ENCODE measurements around the gene PDCD5.
"Not testable (repeated sequence)": the region's sequence is repeated elsewhere in the genome, so short reads cannot be mapped to it uniquely, and the experiment has no call there.

Gene PDCD5, protein sequence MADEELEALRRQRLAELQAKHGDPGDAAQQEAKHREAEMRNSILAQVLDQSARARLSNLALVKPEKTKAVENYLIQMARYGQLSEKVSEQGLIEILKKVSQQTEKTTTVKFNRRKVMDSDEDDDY

GRCh38 chr19:32580901-32581704, at the start of gene PDCD5:
PDCD5 (plus strand) TSS chr19:32581190; CDS start chr19:32581262, 72 bp downstream.
- DNase-seq, result peak; percentile 100

DNA sequence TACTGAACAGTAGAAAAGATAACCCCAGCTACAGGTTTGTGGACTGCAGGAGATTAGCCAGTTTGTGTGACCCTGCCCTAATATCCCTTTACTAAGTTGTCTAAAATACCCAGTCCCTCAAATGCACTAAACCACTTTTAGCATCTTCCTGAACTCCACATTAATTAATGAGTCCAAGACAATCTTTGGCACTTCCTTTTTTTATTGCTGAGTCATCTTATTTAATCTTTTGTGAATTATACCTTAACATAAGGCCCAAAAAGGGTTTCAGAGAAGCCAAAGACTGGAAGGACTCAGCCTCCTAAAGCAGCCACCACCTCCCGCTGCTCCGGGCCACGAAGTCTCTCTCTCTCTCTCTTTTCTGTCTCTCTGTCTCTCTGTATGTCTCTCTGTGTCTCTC, 48.8 kb upstream of the PDCD5 start:
- no peak for DNase-seq

- peak; percentile 66 for DNase-seq
Measured at GRCh38 chr19:32537580-32537979, 43.4 kb upstream of the PDCD5 start.

DNA sequence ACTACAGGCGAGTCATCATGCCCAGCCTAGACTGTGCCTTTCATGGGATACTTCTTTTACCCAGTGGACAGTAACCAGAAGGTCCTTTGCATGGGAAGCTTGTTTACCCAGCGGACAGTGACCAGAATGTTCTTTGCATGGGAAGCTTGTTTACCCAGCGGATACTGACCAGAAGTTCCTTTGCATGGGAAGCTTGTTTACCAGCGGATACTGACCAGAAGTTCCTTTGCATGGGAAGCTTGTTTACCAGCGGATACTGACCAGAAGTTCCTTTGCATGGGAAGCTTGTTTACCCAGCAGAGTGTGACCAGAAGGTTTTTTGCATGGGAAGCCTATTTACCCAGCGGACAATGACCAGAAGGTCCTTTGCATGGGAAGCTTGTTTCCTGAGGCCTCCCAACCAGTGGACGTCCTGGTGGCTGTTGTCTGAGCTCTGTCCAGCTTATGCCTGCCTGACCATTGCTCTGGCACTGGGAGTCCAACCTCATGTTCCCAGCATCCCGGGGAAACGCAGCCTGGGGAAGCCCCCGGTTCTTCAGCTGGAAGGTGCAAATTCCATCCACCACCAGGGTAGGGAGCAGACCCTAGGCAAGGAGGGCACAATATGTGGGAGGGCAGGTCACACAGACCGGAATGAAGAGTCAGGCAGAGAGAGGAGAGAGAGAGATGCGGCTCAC, 41.6 kb upstream of the PDCD5 start:
- DNase-seq, result no peak

DNA sequence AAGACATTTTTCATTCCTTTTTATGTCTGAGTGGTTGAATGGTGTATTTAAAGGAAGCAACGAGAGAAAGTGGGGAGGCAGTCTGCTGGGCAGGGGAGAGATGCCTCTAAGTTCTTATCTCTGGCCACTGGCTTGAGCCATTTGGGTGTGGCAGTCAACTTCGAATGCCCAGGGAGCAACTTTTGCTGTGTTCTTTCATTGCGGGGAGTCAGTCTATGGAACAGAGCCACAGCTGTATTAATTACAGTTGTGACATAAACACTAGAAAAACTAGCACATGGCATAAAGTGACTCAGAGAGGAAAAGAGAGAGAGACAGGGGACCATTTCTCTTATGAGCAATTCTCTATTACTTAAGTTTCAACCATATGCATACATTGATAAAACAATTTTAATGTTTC, 40.4 kb upstream of the PDCD5 start:
- no peak for DNase-seq

DNA sequence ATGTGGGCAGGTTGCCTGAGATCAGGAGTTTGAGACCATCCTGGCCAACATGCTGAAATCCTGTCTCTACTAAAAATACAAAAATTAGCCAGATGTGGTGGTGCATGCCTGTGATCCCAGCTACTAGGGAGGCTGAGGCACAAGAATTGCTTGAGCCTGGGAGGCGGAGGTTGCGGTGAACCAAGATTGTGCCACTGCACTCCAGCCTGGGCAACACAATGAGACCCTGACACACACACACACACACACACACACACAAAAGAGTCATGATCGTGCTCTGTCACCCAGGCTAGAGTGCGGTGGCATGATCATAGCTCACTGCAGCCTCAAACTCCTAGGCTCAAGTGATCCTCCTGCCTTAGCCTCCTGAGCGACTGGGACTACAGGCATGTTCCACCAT, 39.6 kb upstream of the PDCD5 start:
- DNase-seq, result not testable (repeated sequence)

- DNase-seq, result no peak
Measured at GRCh38 chr19:32542477-32543108, 38.4 kb upstream of the PDCD5 start.

DNA sequence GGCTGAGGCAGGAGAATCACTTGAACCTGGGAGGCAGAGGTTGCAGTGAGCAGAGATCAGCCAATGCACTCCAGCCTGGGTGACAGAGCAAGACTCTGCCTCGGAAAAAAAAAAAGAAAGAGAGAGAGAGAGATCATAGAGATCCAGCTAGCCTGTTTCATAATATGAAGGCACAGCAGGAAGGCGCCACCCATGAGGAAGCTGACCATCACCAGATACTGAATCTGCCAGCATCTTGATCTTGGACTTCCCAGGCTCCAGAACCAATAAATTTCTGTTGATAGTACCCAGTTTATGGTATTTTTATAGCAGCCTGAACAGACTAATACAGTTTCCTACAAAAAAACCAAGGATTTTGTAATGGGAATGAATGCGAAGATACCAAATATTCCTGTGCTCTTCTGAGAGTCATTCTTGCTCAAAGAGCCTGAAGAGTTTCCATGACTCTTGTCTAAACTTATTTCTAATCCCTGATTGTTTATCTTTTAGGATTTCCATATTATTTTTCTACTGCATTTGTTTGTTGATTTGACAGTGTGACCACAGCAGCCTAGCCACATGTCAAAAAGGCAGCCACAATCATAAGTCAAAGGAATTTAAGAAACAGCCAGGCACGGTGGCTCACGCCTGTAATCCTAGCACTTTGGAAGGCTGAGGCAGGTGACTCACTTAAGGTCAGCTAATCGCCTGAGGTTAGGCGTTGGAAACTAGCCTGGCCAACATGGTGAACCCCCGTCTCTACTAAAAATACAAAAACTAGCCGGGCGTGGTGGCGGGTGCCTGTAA, 37.7 kb upstream of the PDCD5 start:
- DNase-seq, result no peak

DNA sequence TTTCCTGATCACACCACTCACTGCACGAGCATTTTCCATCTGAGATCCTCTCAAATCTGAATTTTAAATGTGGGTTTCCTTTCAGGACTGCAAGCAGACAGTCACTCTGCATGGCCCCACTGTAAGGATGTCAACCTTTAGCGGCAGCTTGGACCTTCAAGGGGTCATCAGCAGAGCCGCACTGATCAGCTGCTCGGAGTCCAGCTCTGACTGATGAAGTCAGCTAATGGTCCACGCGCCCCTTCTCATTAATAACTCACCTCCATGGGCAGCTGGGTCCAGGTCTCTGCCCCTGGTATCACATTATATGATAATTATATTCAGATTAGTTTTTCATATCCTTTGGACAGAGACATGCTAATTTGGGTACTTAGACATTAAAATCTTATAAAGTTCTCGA, 36.1 kb upstream of the PDCD5 start:
- no peak for DNase-seq

GRCh38 chr19:32550666-32551065, 30.3 kb upstream of the PDCD5 start:
- DNase-seq, result peak; percentile 18

DNA sequence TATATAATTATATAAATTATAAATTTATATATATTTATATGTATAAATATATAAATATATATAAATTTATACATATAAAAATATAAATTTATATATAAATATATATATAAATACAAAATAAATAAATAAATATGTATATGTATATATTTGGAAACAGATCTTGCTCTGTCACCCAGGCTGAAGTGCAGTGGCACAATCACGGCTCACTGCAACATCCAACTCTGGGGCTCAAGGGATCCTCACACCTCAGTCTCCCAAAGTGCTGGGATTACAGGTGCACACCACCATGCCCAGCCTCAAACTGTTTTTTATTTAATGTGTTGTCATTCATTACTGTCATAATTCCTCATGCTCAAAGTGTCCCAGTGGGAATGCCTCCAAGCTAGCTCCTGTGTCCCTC, 25.2 kb upstream of the PDCD5 start:
- DNase-seq, result no peak

DNA sequence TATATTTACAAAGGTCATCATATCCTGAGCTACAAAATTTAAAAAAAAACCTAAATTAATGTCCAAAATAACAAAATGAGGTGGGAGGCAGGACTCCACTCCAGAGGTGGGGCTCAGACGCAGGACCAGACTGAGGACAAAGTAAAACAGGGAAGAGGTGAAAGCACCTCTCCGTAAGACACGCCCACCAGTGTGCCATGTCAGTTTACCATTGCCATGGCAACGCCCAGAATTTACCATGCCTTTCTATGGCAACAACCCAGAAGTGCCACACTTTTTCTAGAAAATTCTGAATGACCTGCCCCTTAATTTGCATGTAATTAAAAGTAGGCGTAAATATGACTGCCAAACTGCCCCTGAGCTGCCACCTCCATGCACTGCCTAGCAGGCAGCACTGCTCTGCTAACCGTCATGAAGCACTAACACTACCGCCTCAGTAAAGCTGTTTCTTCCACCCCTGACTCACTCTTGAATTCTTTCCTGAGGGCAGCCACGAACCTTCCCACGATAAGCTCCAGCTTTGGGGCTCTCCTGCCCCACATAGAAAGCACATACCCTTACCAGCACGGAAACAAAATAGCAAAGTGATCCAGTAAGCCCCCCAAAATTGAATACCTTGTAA, 22.3 kb upstream of the PDCD5 start:
- DNase-seq, result no peak

GRCh38 chr19:32563761-32564160, 17.2 kb upstream of the PDCD5 start:
- DNase-seq, result no peak

GRCh38 chr19:32566246-32566830, 14.7 kb upstream of the PDCD5 start:
- no peak for DNase-seq

GRCh38 chr19:32567486-32567885, 13.5 kb upstream of the PDCD5 start:
- no peak for DNase-seq

DNA sequence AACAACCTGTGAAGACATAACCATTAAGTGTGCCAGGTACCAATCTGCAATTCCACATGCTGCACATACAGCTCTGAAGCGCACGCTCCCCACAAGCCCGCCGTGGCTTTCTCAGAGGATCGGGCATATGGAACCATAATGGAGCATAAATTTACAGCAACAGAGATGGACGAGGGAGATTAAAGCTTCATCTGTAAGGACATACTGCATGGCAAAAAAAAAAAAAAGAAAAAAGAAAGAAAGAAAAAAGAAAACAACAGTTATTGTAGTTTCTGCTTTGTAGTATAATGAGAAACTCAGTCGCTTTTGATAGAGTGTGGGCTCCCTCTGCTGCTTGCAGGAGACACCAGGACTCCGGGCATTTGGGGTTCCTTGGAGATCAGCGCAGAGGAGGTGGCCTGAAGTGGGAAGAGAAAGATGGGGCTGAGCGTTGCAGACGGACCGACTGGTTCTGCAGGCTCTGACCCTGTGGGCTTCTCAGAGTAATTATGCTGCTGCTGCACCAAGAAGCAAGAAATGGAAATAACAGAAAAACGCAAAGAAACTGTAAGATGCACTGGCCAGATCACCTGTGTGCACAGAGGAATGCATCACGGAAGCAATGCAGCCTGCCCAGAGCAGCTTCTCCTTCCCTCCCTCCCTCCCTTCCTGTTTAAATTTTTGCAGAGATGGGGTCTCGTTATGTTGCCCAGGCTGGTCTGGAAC, 10.8 kb upstream of the PDCD5 start:
- peak; percentile 85 for DNase-seq

GRCh38 chr19:32571471-32572075, 9.4 kb upstream of the PDCD5 start:
- not testable (repeated sequence) for DNase-seq

- not testable (repeated sequence) for DNase-seq
Measured at GRCh38 chr19:32572700-32573491, 8.1 kb upstream of the PDCD5 start.

- DNase-seq, result no peak
Measured at GRCh38 chr19:32573492-32573794, 7.5 kb upstream of the PDCD5 start.

- DNase-seq, result no peak
Measured at GRCh38 chr19:32576790-32577189, 4.2 kb upstream of the PDCD5 start.

All from NCI-H345 (cell line).